GM23338 (cell line): ENCODE results near the gene MOGAT1.

ENCODE experiments used
- CREB1 ChIP-seq: fragments of 250-450 bp; sonication (Bioruptor Pico); IDR thresholded peaks from 2 replicates; pipeline ENCODE4 v1.5.0; 2020; ENCODE audit warnings: low read depth, mild to moderate bottlenecking, moderate library complexity
- CTCF ChIP-seq, 2 experiments: fragments of 200-600 bp in 1 of 2; sonication (generic) in 1 of 2; conservative IDR thresholded peaks; 2 replicates each; pipeline versions ENCODE4 v1.5.1 to v1.6.1; 2016 to 2017; ENCODE audit warnings: antibody characterized with exemption in 2 of 2, low read depth in 2 of 2, mild to moderate bottlenecking in 2 of 2, moderate library complexity in 1 of 2
- ETS1 ChIP-seq: IDR thresholded peaks from 2 replicates; pipeline ENCODE4 v1.6.1; 2016; ENCODE audit warnings: antibody characterized with exemption
- EZH2 ChIP-seq: fragments of 200-600 bp; sonication (generic); IDR thresholded peaks from one replicate; pipeline ENCODE4 v1.8.0; 2017; ENCODE audit warnings: antibody characterized with exemption, mild to moderate bottlenecking, low read depth; ENCODE audit not compliant: unreplicated experiment
- EZH2phosphoT487 ChIP-seq: fragments of 200-600 bp; sonication (generic); IDR thresholded peaks from one replicate; pipeline ENCODE4 v1.8.1; 2018; ENCODE audit warnings: antibody characterized with exemption; ENCODE audit not compliant: unreplicated experiment
- JUNB ChIP-seq: IDR thresholded peaks from one replicate; pipeline ENCODE4 v1.6.1; 2016; ENCODE audit warnings: antibody characterized with exemption; ENCODE audit not compliant: unreplicated experiment
- NANOG ChIP-seq: IDR thresholded peaks from 2 replicates; pipeline ENCODE4 v1.6.1; 2016; ENCODE audit warnings: antibody characterized with exemption, borderline replicate concordance
- POLR2AphosphoS5 ChIP-seq: IDR thresholded peaks from 2 replicates; pipeline ENCODE4 v1.6.1; 2016; ENCODE audit warnings: antibody characterized with exemption, low read depth
- REST ChIP-seq: IDR thresholded peaks from one replicate; pipeline ENCODE4 v1.6.1; 2018; ENCODE audit warnings: antibody characterized with exemption; ENCODE audit not compliant: unreplicated experiment
- STAT1 ChIP-seq: IDR thresholded peaks from one replicate; pipeline ENCODE4 v1.6.1; 2016; ENCODE audit warnings: antibody characterized with exemption; ENCODE audit not compliant: unreplicated experiment
- ZNF114 ChIP-seq: fragments of 250-450 bp; sonication (Bioruptor Pico); IDR thresholded peaks from 2 replicates; pipeline ENCODE4 v1.5.0; 2020; ENCODE audit warnings: mild to moderate bottlenecking, moderate library complexity
- ZNF331 ChIP-seq: fragments of 250-450 bp; sonication (Bioruptor Pico); IDR thresholded peaks from 2 replicates; pipeline ENCODE4 v1.5.0; 2020; ENCODE audit warnings: low read depth, mild to moderate bottlenecking, moderate library complexity

- TF ChIP-seq CTCF (conservative IDR thresholded peaks at IDR 0.05; ENCODE audit: low read depth in 2 of 2) (no peak), REST (no peak), EZH2 (no peak), CREB1 (CRISPR knock-in tag) (no peak), EZH2phosphoT487 (no peak), ZNF114 (CRISPR knock-in tag) (no peak), JUNB (no peak), POLR2AphosphoS5 (no peak), ETS1 (no peak), NANOG (no peak), ZNF331 (no peak), STAT1 (no peak)
Measured at GRCh38 chr2:222669353-222669752, 2.1 kb upstream of the MOGAT1 start.
